ENCODE results near the gene SLC25A21. TPM values are rescaled to one million over a fixed set of nuclear protein-coding genes. Genes with fewer than 3 reads are reported as not detected.
"Not testable (repeated sequence)": the region's sequence is repeated elsewhere in the genome, so short reads cannot be mapped to it uniquely, and the experiment has no call there.

The SLC25A21 gene
- total RNA-seq, 1 experiment from 2014 or later = 1.8 TPM

- no peak for DNase-seq
- Histone ChIP-seq H3K27me3 (no peaks in the 10 kb centered on the region), H3K4me3 (no peak overlapping the region), H3K9me3 (no peaks in the 10 kb centered on the region), H3K36me3 (no peaks in the 10 kb centered on the region)
Measured at GRCh38 chr14:36829547-36829946, 342.9 kb downstream of the SLC25A21 start.

- Histone ChIP-seq H3K27me3 (no peaks in the 10 kb centered on the region), H3K9me3 (no peaks in the 10 kb centered on the region), H3K4me3 (no peak overlapping the region), H3K36me3 (no peaks in the 10 kb centered on the region)
- DNase-seq = no peak
Measured at GRCh38 chr14:36827861-36828260, 344.5 kb downstream of the SLC25A21 start.

GRCh38 chr14:36826614-36827013, 345.8 kb downstream of the SLC25A21 start:
- Histone ChIP-seq H3K27me3 (no peaks in the 10 kb centered on the region), H3K4me3 (no peak overlapping the region), H3K9me3 (no peaks in the 10 kb centered on the region), H3K36me3 (no peaks in the 10 kb centered on the region)
- no peak for DNase-seq

- H3K27me3 ChIP-seq = no peaks in the 10 kb centered on the region
- no peaks in the 10 kb centered on the region for H3K36me3 ChIP-seq
- DNase-seq = no peak
- H3K9me3 ChIP-seq = no peaks in the 10 kb centered on the region
- no peak overlapping the region for H3K4me3 ChIP-seq
Measured at GRCh38 chr14:36824854-36825253, 347.6 kb downstream of the SLC25A21 start.

GRCh38 chr14:36823651-36824050, 348.8 kb downstream of the SLC25A21 start:
- no peak for DNase-seq
- Histone ChIP-seq H3K4me3 (no peak overlapping the region), H3K27me3 (no peaks in the 10 kb centered on the region), H3K36me3 (no peaks in the 10 kb centered on the region), H3K9me3 (no peaks in the 10 kb centered on the region)

- Histone ChIP-seq H3K4me3 (no peak overlapping the region), H3K36me3 (no peaks in the 10 kb centered on the region), H3K27me3 (no peaks in the 10 kb centered on the region), H3K9me3 (no peaks in the 10 kb centered on the region)
- DNase-seq = no peak
Measured at GRCh38 chr14:36822685-36823084, 349.7 kb downstream of the SLC25A21 start.

GRCh38 chr14:36820901-36821300, 351.5 kb downstream of the SLC25A21 start:
- Histone ChIP-seq H3K27me3 (no peaks in the 10 kb centered on the region), H3K36me3 (no peaks in the 10 kb centered on the region), H3K4me3 (no peak overlapping the region), H3K9me3 (no peaks in the 10 kb centered on the region)
- DNase-seq = no peak

GRCh38 chr14:36820111-36820709, 352.2 kb downstream of the SLC25A21 start:
- DNase-seq = peak; percentile 2
- Histone ChIP-seq H3K27me3 (no peaks in the 10 kb centered on the region), H3K9me3 (no peaks in the 10 kb centered on the region), H3K36me3 (no peaks in the 10 kb centered on the region), H3K4me3 (no peak overlapping the region)

- Histone ChIP-seq H3K9me3 (no peaks in the 10 kb centered on the region), H3K4me3 (no peak overlapping the region), H3K36me3 (no peaks in the 10 kb centered on the region), H3K27me3 (no peaks in the 10 kb centered on the region)
- peak; percentile 13 for DNase-seq
Measured at GRCh38 chr14:36818794-36819384, 353.5 kb downstream of the SLC25A21 start.

- H3K9me3 ChIP-seq = no peaks in the 10 kb centered on the region
- no peak for DNase-seq
- H3K4me3 ChIP-seq = no peak overlapping the region
- H3K36me3 ChIP-seq = no peaks in the 10 kb centered on the region
- H3K27me3 ChIP-seq = no peaks in the 10 kb centered on the region
Measured at GRCh38 chr14:36818246-36818645, 354.2 kb downstream of the SLC25A21 start.

- no peak overlapping the region for H3K4me3 ChIP-seq
- no peaks in the 10 kb centered on the region for H3K36me3 ChIP-seq
- DNase-seq = no peak
- no peaks in the 10 kb centered on the region for H3K9me3 ChIP-seq
- H3K27me3 ChIP-seq = no peaks in the 10 kb centered on the region
Measured at GRCh38 chr14:36817071-36817930, 355.1 kb downstream of the SLC25A21 start.

GRCh38 chr14:36816481-36816880, 355.9 kb downstream of the SLC25A21 start:
- H3K36me3 ChIP-seq = no peaks in the 10 kb centered on the region
- DNase-seq = no peak
- H3K9me3 ChIP-seq = no peaks in the 10 kb centered on the region
- no peak overlapping the region for H3K4me3 ChIP-seq
- H3K27me3 ChIP-seq = no peaks in the 10 kb centered on the region

- not testable (repeated sequence) for DNase-seq, H3K27me3 ChIP-seq, H3K9me3 ChIP-seq, H3K36me3 ChIP-seq, H3K4me3 ChIP-seq
Measured at GRCh38 chr14:36814783-36815182, 357.6 kb downstream of the SLC25A21 start.

GRCh38 chr14:36810209-36810608, 362.2 kb downstream of the SLC25A21 start:
- H3K36me3 ChIP-seq = no peaks in the 10 kb centered on the region
- H3K27me3 ChIP-seq = no peaks in the 10 kb centered on the region
- no peak for DNase-seq
- H3K4me3 ChIP-seq = no peak overlapping the region
- H3K9me3 ChIP-seq = no peaks in the 10 kb centered on the region

- H3K9me3 ChIP-seq = no peaks in the 10 kb centered on the region
- H3K4me3 ChIP-seq = no peak overlapping the region
- H3K36me3 ChIP-seq = no peaks in the 10 kb centered on the region
- no peaks in the 10 kb centered on the region for H3K27me3 ChIP-seq
- no peak for DNase-seq
Measured at GRCh38 chr14:36807727-36808126, 364.7 kb downstream of the SLC25A21 start.

GRCh38 chr14:36805131-36805559, 367.3 kb downstream of the SLC25A21 start:
- H3K4me3 ChIP-seq = no peak overlapping the region
- DNase-seq = no peak
- H3K27me3 ChIP-seq = no peaks in the 10 kb centered on the region
- H3K36me3 ChIP-seq = no peaks in the 10 kb centered on the region
- no peaks in the 10 kb centered on the region for H3K9me3 ChIP-seq

- Histone ChIP-seq H3K27me3 (no peaks in the 10 kb centered on the region), H3K4me3 (no peak overlapping the region), H3K9me3 (no peaks in the 10 kb centered on the region), H3K36me3 (no peaks in the 10 kb centered on the region)
- DNase-seq = no peak
Measured at GRCh38 chr14:36797634-36798033, 374.8 kb downstream of the SLC25A21 start.

- no peak overlapping the region for H3K4me3 ChIP-seq
- no peak for DNase-seq
- no peaks in the 10 kb centered on the region for H3K36me3 ChIP-seq
- no peaks in the 10 kb centered on the region for H3K27me3 ChIP-seq
- H3K9me3 ChIP-seq = no peaks in the 10 kb centered on the region
Measured at GRCh38 chr14:36791402-36791801, 381.0 kb downstream of the SLC25A21 start.

Data from MG63 (cell line).